Effector memory CD8-positive, alpha-beta T cell (primary cell): ENCODE results near the gene PODN.

Experiments used
- ATAC-seq: fragments of 150-1000 bp; cut with Tn5 transposase; replicated peaks from 2 replicates; pipeline ENCODE4 v1.10.0; 2021; ENCODE audit warnings: mild to moderate bottlenecking, moderate library complexity
- DNase-seq, 3 experiments: peaks; one replicate each; pipeline ENCODE4 v3.0.0; 2021
- H3K27ac Mint-ChIP-seq, 2 donors: one replicate each; pipeline ENCODE4 v1.8.0; 2022; ENCODE audit warnings: mild to moderate bottlenecking in 2 of 2, mixed read lengths in 2 of 2, moderate library complexity in 2 of 2
- H3K27me3 Mint-ChIP-seq, 2 donors: one replicate each; pipeline ENCODE4 v1.8.0; 2022; ENCODE audit warnings: mixed read lengths in 2 of 2
- H3K36me3 Mint-ChIP-seq: one replicate; pipeline ENCODE4 v1.8.0; 2022; ENCODE audit warnings: mild to moderate bottlenecking, moderate library complexity, mixed read lengths; ENCODE audit not compliant: insufficient read depth
- H3K4me1 Mint-ChIP-seq, 2 donors: one replicate each; pipeline ENCODE4 v1.8.0; 2022; ENCODE audit warnings: low read depth in 2 of 2, mixed read lengths in 2 of 2
- H3K4me3 Mint-ChIP-seq, 2 donors: one replicate each; pipeline ENCODE4 v1.8.0; 2022; ENCODE audit warnings: mild to moderate bottlenecking in 2 of 2, mixed read lengths in 2 of 2, moderate library complexity in 2 of 2
- H3K9me3 Mint-ChIP-seq, 2 donors: one replicate each; pipeline ENCODE4 v1.8.0; 2022; ENCODE audit warnings: mixed read lengths in 2 of 2

The PODN gene

DNA sequence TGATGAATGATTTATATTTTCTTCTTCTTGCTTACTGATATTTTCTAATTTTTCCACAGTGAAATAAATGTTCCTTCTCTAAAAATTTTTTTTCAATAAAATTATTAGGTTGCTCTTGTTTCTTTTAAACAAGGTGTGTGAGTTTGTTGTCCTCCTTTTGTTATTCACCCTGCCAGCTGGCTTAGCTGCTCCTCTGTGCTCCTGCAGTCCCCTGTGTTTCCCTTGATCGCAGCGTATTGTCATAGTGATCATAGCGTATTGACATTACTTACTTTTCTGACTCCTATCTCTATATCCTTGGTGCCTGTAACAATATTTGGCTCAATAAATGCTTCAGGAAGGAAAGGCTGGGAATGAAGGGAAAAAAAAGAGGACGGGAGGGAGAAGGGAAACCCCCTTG, 24.9 kb upstream of the PODN start:
- H3K36me3 Mint-ChIP-seq, result peaks cover 23% of the 10 kb centered on the region
- H3K9me3 Mint-ChIP-seq, result no peaks in the 10 kb centered on the region
- H3K4me1 Mint-ChIP-seq, result peaks cover 3 to 9% of the 10 kb centered on the region in 2 donors
- peak overlapping the region in 1 of 2 donors; percentile 33 for H3K27ac Mint-ChIP-seq
- ATAC-seq (no peak), DNase-seq (no peak)
- H3K27me3 Mint-ChIP-seq, result no peaks in the 10 kb centered on the region
- no peak overlapping the region for H3K4me3 Mint-ChIP-seq

DNA sequence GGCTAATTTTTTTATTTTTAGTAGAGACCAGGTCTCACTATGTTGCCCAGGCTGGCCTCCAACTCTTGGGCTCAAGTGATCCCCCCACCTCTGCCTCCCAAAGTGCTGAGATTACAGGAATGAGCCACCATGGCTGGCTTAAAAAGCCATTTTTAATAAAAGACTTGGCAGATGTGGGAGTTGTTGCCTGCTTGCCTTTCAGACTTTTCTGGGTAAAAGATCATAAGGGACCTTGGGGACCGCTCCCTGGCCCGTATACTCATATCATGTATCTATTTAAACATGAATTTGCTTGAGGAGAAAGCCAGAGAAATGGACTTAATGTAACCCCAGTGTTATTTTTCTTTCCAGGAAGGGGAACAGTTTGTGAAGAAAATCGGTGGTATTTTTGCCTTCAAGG, 23.4 kb upstream of the PODN start:
- no peak for ATAC-seq
- DNase-seq, result no peak
- no peak overlapping the region for H3K27ac Mint-ChIP-seq
- H3K36me3 Mint-ChIP-seq, result peaks cover 16% of the 10 kb centered on the region
- peaks cover 5% of the 10 kb centered on the region in 2 donors for H3K4me1 Mint-ChIP-seq
- H3K4me3 Mint-ChIP-seq, result no peak overlapping the region
- no peaks in the 10 kb centered on the region for H3K27me3 Mint-ChIP-seq
- H3K9me3 Mint-ChIP-seq, result no peaks in the 10 kb centered on the region

DNA sequence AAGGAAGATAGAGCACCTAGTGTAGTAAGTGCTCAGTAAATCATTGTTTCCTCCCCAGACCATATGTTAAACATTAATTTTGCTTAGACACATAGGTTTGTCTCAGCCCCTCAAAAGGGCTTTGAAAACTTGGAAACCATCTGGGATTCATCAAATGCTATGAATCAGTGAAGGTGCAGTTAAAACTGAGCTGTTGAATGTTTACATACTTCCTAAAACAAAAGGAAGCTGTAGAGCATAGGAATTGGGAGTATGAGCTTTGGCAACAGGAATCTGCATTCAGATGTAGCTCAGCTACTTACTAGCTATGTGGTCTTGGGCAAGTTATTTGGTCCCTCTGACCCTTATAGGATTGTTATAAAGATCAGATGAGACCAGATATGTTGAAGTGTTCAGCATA, 18.7 kb upstream of the PODN start:
- Mint-ChIP-seq H3K4me1 (peaks cover 7 to 10% of the 10 kb centered on the region in 2 donors), H3K4me3 (no peak overlapping the region), H3K27ac (no peak overlapping the region), H3K36me3 (peaks cover 8% of the 10 kb centered on the region), H3K27me3 (no peaks in the 10 kb centered on the region), H3K9me3 (no peaks in the 10 kb centered on the region)
- no peak for DNase-seq
- ATAC-seq, result no peak

DNA sequence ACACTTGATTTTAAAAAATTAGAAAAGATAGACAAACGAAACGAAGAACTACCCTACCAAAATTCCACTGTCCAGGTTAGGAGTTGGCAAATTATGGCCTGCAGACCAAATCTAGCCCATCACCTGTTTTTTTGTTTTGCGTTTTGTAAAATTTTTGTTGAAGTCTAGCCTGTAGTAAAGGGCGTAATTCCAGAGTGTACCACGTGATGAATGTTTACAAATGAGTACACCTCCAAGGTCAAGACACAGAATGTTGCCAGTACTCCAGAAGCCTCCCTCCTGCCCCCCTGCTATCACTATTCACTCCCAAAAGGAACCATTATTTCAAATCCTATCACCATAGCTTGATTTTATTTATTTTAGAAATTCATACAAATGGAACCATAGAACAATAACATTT, 17.1 kb upstream of the PODN start:
- peaks cover 3% of the 10 kb centered on the region for H3K36me3 Mint-ChIP-seq
- H3K4me1 Mint-ChIP-seq, result peaks cover 7 to 10% of the 10 kb centered on the region in 2 donors
- DNase-seq (no peak), ATAC-seq (no peak)
- H3K9me3 Mint-ChIP-seq, result no peaks in the 10 kb centered on the region
- H3K4me3 Mint-ChIP-seq, result no peak overlapping the region
- H3K27ac Mint-ChIP-seq, result no peak overlapping the region
- H3K27me3 Mint-ChIP-seq, result no peaks in the 10 kb centered on the region

DNA sequence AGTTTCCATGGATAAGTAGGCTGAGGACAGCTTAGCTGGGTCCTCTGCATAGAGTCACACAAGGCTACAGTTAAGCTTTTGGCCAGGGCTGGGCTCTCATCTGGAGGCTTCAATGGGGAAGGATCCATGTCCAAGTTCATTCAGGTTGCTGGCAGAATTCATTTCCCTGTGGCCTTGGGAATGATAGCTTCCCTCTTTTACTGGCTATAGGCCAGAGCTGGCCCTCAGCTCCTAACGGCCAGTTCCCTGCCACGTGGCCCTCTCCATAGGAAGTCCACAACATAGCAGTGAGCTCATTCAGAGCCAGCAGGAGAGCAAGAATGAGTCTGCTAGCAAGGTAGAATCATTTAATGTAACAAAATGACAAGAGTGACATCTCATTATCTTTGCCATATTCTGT, 15.1 kb upstream of the PODN start:
- DNase-seq (no peak), ATAC-seq (no peak)
- Mint-ChIP-seq H3K27ac (peak overlapping the region in 1 of 2 donors; percentile 38), H3K4me1 (peaks cover 5 to 10% of the 10 kb centered on the region in 2 donors), H3K27me3 (no peaks in the 10 kb centered on the region), H3K4me3 (no peak overlapping the region), H3K36me3 (peaks cover 14% of the 10 kb centered on the region), H3K9me3 (no peaks in the 10 kb centered on the region)

DNA sequence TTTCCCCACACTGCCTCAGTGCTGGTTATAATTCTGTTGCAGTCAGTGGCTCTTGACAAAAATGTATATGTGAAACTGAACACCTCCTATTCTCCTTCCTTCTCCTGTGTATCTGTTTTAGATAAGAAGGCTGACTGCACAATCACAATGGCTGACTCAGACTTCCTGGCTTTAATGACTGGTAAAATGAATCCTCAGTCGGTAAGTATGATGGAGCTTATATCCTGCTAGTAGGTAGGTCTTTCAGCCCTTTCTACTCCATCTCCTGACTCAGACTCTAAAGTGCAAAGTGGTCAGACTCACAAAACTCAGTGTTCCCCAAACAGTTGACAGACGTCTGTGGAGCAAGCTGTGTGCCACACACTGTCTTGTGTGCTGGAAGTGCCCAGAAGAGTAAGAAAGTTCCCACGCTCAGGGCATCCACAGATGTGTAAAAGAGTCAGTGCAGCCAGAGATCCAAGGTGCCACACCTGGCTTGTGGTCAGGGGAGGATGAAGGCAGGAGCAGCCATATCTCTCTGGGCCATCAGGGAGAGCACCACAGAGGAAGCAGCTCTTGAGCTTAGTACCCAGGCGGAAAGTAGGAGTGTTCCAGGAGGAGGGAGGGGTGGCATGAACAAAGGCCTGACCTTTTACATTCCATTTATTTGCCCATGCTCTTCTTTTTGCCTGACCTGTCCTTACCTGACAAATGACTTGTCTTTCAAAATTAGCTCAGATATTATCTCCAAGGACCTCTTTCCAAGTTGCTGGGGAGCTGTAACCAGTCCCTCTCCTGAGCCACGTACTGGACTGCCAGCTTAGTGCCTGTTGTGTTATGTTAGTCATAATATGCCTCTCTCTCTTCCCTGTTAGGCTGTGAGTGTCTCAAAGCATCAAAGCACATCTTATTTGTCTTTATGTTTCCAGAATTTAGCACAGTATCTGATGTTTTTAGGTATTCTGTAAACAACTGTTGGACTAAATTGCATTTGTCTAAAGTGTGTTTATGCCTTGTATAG, 14.0 kb upstream of the PODN start:
- no peaks in the 10 kb centered on the region for H3K27me3 Mint-ChIP-seq
- no peak overlapping the region for H3K4me3 Mint-ChIP-seq
- H3K27ac Mint-ChIP-seq, result peak overlapping the region in 1 of 2 donors; percentile 66
- ATAC-seq (no peak), DNase-seq (no peak)
- peaks cover 18% of the 10 kb centered on the region for H3K36me3 Mint-ChIP-seq
- peaks cover 3 to 10% of the 10 kb centered on the region in 2 donors for H3K4me1 Mint-ChIP-seq
- no peaks in the 10 kb centered on the region for H3K9me3 Mint-ChIP-seq

DNA sequence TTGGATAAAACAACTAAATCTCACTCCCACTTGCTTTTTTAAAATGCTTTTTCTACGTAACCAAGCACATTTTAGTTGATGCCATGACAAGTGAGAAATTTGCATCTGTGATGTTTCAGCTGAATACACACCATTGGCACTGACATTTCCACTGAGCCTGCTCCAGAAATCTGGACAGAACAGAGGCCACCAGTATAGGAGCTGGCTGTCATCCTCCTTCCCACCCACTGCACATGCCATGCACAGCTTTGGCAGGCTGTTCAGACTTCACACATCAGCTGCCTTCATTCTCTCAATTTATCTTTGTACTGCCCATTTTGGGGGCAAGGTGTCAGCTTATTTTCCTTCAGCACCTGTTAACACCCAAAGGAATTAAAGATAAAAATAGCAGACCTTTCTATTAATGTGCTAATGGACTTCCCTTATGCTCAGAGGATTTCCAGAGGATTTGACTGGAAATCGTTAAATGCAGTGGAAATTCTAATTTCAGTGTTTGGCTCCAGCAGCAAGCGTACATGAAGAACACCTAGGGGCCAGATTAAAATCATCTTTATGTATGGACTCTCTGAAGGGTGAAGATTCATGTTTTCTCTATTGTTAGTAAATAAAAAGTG, 12.9 kb upstream of the PODN start:
- ATAC-seq (no peak), DNase-seq (no peak)
- Mint-ChIP-seq H3K4me1 (peaks cover 3 to 10% of the 10 kb centered on the region in 2 donors), H3K27me3 (no peaks in the 10 kb centered on the region), H3K4me3 (no peak overlapping the region), H3K27ac (no peak overlapping the region), H3K9me3 (no peaks in the 10 kb centered on the region), H3K36me3 (peaks cover 18% of the 10 kb centered on the region)

DNA sequence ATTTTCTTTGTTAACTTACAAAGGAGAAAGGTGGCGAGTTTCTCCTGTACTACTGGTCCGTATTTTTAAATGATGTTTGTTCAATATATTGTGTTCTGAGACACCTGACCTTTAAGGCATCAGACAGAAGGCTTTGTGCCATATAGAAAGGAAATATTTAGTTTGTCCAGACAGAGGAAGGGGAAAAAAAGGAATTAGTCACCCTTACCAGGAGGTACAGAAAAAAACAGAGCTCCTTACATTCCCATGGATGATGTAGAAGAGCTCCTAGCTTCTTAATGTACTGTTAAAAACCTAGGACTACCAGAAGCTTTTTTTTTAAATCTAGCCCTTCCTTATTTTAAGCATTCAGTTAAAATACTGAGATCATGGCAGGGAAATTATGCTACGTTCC, 12.4 kb upstream of the PODN start:
- no peaks in the 10 kb centered on the region for H3K9me3 Mint-ChIP-seq
- no peak overlapping the region for H3K4me3 Mint-ChIP-seq
- no peak for DNase-seq
- H3K36me3 Mint-ChIP-seq, result peaks cover 18% of the 10 kb centered on the region
- peaks cover 3 to 10% of the 10 kb centered on the region in 2 donors for H3K4me1 Mint-ChIP-seq
- no peaks in the 10 kb centered on the region for H3K27me3 Mint-ChIP-seq
- no peak for ATAC-seq
- no peak overlapping the region for H3K27ac Mint-ChIP-seq

DNA sequence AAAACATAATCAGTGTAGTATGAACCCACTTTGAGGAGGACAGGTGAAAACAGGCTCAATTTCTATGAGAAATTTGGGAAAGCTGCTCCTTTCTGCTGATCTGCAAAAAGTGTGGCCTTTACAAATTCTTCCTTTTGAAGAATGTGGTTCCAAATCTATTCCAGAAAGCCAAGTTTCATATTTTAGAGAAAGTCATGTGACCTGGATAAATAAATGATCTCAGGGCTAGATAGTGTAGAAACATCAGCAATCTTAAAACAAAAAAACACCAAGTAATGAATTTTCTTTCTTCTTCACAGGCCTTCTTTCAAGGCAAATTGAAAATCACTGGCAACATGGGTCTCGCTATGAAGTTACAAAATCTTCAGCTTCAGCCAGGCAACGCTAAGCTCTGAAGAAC, 11.7 kb upstream of the PODN start:
- H3K27ac Mint-ChIP-seq, result peak overlapping the region in 1 of 2 donors; percentile 7

DNA sequence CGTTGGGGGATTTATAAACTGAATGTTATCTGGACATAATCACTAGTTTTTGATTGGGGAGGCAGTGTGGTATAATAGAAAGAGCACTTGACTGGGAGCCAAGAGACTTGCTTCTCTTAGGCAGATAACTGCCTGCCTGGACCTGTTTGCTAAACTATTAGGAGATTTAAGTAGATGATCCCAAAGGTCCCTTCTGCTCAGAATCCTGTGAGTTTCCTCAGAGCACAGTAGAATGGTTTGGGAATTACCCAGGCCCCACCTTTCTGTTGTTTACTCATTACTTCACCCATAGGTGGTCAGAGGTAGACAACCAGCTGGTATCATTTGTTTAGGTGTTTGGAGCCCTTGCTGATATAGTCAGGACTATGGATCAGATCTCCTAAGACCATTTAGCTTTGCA, 10.3 kb upstream of the PODN start:
- H3K4me1 Mint-ChIP-seq, result peaks cover 3 to 6% of the 10 kb centered on the region in 2 donors
- no peaks in the 10 kb centered on the region for H3K27me3 Mint-ChIP-seq
- DNase-seq (no peak), ATAC-seq (no peak)
- no peaks in the 10 kb centered on the region for H3K9me3 Mint-ChIP-seq
- H3K36me3 Mint-ChIP-seq, result peaks cover 18% of the 10 kb centered on the region
- no peak overlapping the region for H3K27ac Mint-ChIP-seq
- no peak overlapping the region for H3K4me3 Mint-ChIP-seq

More for the DNA sequence above, 11.7 kb upstream of the PODN start:
- Mint-ChIP-seq H3K4me3 (no peak overlapping the region), H3K4me1 (peaks cover 3 to 10% of the 10 kb centered on the region in 2 donors), H3K36me3 (peaks cover 18% of the 10 kb centered on the region), H3K27me3 (no peaks in the 10 kb centered on the region), H3K9me3 (no peaks in the 10 kb centered on the region)
- DNase-seq, result no peak
- no peak for ATAC-seq

DNA sequence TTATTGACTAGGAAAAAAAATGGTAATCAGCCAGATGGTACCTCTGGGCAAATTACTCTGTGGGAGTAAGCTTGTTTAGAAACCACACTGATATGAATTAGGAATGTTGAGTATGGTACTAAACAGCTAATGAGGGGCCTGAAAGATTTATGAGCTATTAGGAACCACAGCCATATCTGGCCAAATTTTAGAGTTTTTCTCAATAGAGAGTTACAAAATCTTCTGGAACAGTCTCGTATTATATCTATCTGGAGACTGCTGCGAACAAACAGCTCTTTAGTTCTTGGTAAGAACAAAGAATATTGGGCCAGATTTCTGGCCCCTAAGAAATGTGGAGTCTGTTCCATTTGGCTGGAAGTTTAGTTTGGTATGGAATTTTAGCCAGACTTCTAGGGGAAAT, 4.9 kb upstream of the PODN start:
- ATAC-seq, result no peak
- no peak overlapping the region for H3K27ac Mint-ChIP-seq
- H3K27me3 Mint-ChIP-seq, result peaks cover 0 to 13% of the 10 kb centered on the region in 2 donors
- H3K4me1 Mint-ChIP-seq, result peaks cover 0 to 2% of the 10 kb centered on the region in 2 donors
- no peaks in the 10 kb centered on the region for H3K9me3 Mint-ChIP-seq
- no peak for DNase-seq
- H3K36me3 Mint-ChIP-seq, result peaks cover 2% of the 10 kb centered on the region
- H3K4me3 Mint-ChIP-seq, result no peak overlapping the region

DNA sequence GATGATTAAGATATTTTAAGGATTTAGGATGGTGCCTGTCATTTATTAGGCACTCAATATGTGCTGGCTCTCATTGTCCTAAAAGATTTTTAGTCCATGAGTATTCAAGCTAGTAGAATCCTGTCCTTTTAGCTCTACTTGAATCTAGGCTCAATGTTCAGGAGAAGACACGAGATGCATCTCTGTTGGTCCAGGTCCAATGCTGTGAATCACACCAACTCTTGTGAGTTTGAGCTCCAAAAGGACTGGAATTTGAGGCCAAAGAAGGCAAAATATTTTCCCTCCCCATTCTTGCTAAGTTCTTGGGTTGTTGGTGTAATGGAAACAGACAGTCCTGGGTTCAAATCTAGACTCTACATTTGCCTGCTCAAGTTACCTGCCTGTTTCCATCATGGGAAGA, 1.4 kb upstream of the PODN start:
- Mint-ChIP-seq H3K36me3 (no peaks in the 10 kb centered on the region), H3K27me3 (peaks cover 13 to 43% of the 10 kb centered on the region in 2 donors), H3K27ac (no peak overlapping the region), H3K4me1 (peaks cover 4 to 7% of the 10 kb centered on the region in 2 donors), H3K4me3 (peak overlapping the region in 1 of 2 donors; percentile 74), H3K9me3 (no peaks in the 10 kb centered on the region)
- DNase-seq (no peak), ATAC-seq (no peak)

DNA sequence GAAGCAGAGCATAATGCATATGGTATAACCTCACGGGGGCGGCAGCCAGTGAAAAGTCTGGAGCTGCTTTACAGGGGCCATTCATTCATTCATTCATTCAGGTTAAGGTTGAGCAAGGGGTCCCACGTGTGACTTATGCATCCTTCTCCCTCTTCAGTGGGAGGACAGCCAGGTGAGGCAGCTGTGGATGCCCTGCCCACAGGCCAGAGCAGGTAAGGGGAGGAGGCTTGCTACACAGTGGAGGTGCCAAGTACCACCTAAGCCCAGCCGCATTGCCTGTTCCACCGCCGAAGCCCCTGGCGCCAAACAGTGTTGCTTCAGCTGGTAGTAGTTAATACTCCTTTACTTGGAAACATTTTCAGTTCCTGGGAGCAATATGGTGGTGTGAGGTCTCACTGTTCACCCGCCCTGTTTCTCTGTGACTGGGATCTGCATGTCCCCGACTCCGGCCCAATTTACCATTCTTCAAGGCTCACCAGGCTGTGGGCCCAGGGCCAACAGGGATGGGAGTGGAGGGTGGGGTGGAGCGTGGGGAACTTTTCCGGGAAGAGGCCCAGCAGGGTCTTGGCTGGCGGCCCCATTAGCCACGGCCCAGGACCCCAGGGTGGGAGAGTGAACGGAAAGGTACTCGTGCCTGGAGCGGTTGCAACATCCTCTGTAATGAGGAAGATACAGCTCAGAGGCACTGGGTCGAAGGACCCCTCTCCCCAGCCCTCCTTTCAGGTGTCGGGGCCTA, 722 bp upstream of the PODN start:
- no peak for DNase-seq
- peaks cover 4 to 7% of the 10 kb centered on the region in 2 donors for H3K4me1 Mint-ChIP-seq
- peaks cover 13 to 48% of the 10 kb centered on the region in 2 donors for H3K27me3 Mint-ChIP-seq
- no peaks in the 10 kb centered on the region for H3K36me3 Mint-ChIP-seq
- peak overlapping the region; percentile 73 to 74 for H3K4me3 Mint-ChIP-seq
- ATAC-seq, result no peak
- H3K27ac Mint-ChIP-seq, result peak overlapping the region in 1 of 2 donors; percentile 59
- H3K9me3 Mint-ChIP-seq, result no peaks in the 10 kb centered on the region
